BLaER1 treated with 17β-estradiol and CSF1 and Interleukin-3, amounts not matched to agents 10 nM and 100 nM (cell line): Measurements from ENCODE around the gene AFF3.
A peak's percentile ranks its signal among the peaks of the same experiment; 100 is the strongest.

Experiments
- H3K27ac ChIP-seq, 11 experiments: shearing (Covaris generic); formaldehyde crosslinking; 2 replicates each; pipeline ENCODE4 v1.8.1; 2022
- H3K27me3 ChIP-seq, 11 experiments: shearing (Covaris generic); formaldehyde crosslinking; 2 replicates each; pipeline ENCODE4 v1.8.1; 2022
- H3K36me3 ChIP-seq, 11 experiments: shearing (Covaris generic); formaldehyde crosslinking; 2 replicates each; pipeline ENCODE4 v1.8.1; 2022
- H3K4me1 ChIP-seq, 10 experiments: shearing (Covaris generic); formaldehyde crosslinking; 2 replicates each; pipeline ENCODE4 v1.8.1; 2022
- H3K4me2 ChIP-seq, 11 experiments: shearing (Covaris generic); formaldehyde crosslinking; 2 replicates each; pipeline ENCODE4 v1.8.1; 2022
- H3K4me3 ChIP-seq, 10 experiments: shearing (Covaris generic); formaldehyde crosslinking; 2 replicates each; pipeline ENCODE4 v1.8.1; 2022
- H3K9ac ChIP-seq, 11 experiments: shearing (Covaris generic); formaldehyde crosslinking; 2 replicates each; pipeline ENCODE4 v1.8.1; 2022
- H3K9me3 ChIP-seq, 11 experiments: shearing (Covaris generic); formaldehyde crosslinking; replicated peaks in 1 of 11; 2 replicates each; pipeline ENCODE4 v1.8.1; 2022
- H4K20me1 ChIP-seq, 11 experiments: shearing (Covaris generic); formaldehyde crosslinking; 2 replicates each; pipeline ENCODE4 v1.8.1; 2022
- Cebpa-rat ChIP-seq, 11 experiments: shearing (Covaris generic); IDR thresholded peaks; 2 replicates each; pipeline ENCODE4 v1.8.1; 2022

The AFF3 gene

GRCh38 chr2:99576775-99577174, 565.6 kb downstream of the AFF3 start:
- H3K9ac ChIP-seq, result no peak overlapping the region
- no peaks in the 10 kb centered on the region for H3K9me3 ChIP-seq
- TF ChIP-seq Cebpa-rat (IDR thresholded peaks at IDR 0.05), result no peak
- peaks cover 0 to 65% (median 17%) of the 10 kb centered on the region in 11 experiments; a peak in 14 of 22 replicates for H3K36me3 ChIP-seq
- H4K20me1 ChIP-seq, result no peaks in the 10 kb centered on the region; a peak in 1 of 22 replicates
- 0 out of 22 replicates have a peak overlapping the region, but pooled peaks of 1 of the 11 experiments have one; percentile 10 for H3K27ac ChIP-seq
- H3K4me1 ChIP-seq, result peaks cover 0 to 13% (median 8%) of the 10 kb centered on the region in 10 experiments; a peak in 11 of 20 replicates
- peak overlapping the region in 7 of 11 experiments; percentile 9 to 59 (median 40); a peak in 12 of 22 replicates for H3K4me2 ChIP-seq
- H3K4me3 ChIP-seq, result no peak overlapping the region
- no peaks in the 10 kb centered on the region for H3K27me3 ChIP-seq

GRCh38 chr2:99573634-99574251, 568.6 kb downstream of the AFF3 start:
- Histone ChIP-seq H3K9me3 (no peaks in the 10 kb centered on the region), H3K9ac (no peak overlapping the region), H3K27me3 (no peaks in the 10 kb centered on the region), H3K36me3 (peaks cover 0 to 67% (median 24%) of the 10 kb centered on the region in 11 experiments; a peak in 11 of 22 replicates), H3K4me3 (no peak overlapping the region), H4K20me1 (no peaks in the 10 kb centered on the region; a peak in 1 of 22 replicates), H3K4me2 (no peak overlapping the region), H3K27ac (no peak overlapping the region), H3K4me1 (peaks cover 0 to 13% (median 8%) of the 10 kb centered on the region in 10 experiments; a peak in 11 of 20 replicates)
- TF ChIP-seq Cebpa-rat (IDR thresholded peaks at IDR 0.05), result no peak

- no peak overlapping the region for H3K4me2 ChIP-seq
- H3K4me3 ChIP-seq, result no peak overlapping the region
- TF ChIP-seq Cebpa-rat (IDR thresholded peaks at IDR 0.05), result no peak
- no peaks in the 10 kb centered on the region for H4K20me1 ChIP-seq
- H3K27me3 ChIP-seq, result no peaks in the 10 kb centered on the region
- H3K9me3 ChIP-seq, result no peaks in the 10 kb centered on the region
- no peak overlapping the region for H3K9ac ChIP-seq
- H3K4me1 ChIP-seq, result peaks cover 0 to 13% (median 8%) of the 10 kb centered on the region in 10 experiments; a peak in 11 of 20 replicates
- no peak overlapping the region for H3K27ac ChIP-seq
- peaks cover 4 to 66% (median 23%) of the 10 kb centered on the region in 11 experiments; a peak in 17 of 22 replicates for H3K36me3 ChIP-seq
These were observed 569.8 kb downstream of the AFF3 start for GRCh38 chr2:99572373-99573164.

- Histone ChIP-seq H3K36me3 (peaks cover 7 to 65% (median 27%) of the 10 kb centered on the region in 11 experiments; a peak in 17 of 22 replicates), H3K4me3 (no peak overlapping the region), H3K9ac (no peak overlapping the region), H3K4me1 (peaks cover 0 to 8% (median 4%) of the 10 kb centered on the region in 10 experiments; a peak in 11 of 20 replicates), H3K4me2 (no peak overlapping the region), H3K27me3 (no peaks in the 10 kb centered on the region), H4K20me1 (no peaks in the 10 kb centered on the region), H3K27ac (no peak overlapping the region), H3K9me3 (no peaks in the 10 kb centered on the region)
- no peak for TF ChIP-seq Cebpa-rat (IDR thresholded peaks at IDR 0.05)
These were observed 570.4 kb downstream of the AFF3 start for GRCh38 chr2:99571954-99572353.

- no peak for TF ChIP-seq Cebpa-rat (IDR thresholded peaks at IDR 0.05)
- no peaks in the 10 kb centered on the region for H3K9me3 ChIP-seq
- no peak overlapping the region for H3K4me2 ChIP-seq
- H3K4me1 ChIP-seq, result peaks cover 0 to 4% (median under 1%) of the 10 kb centered on the region in 10 experiments; a peak in 5 of 20 replicates
- peaks cover 7 to 65% (median 27%) of the 10 kb centered on the region in 11 experiments; a peak in 17 of 22 replicates for H3K36me3 ChIP-seq
- H3K9ac ChIP-seq, result no peak overlapping the region
- no peak overlapping the region for H3K27ac ChIP-seq
- no peak overlapping the region for H3K4me3 ChIP-seq
- H4K20me1 ChIP-seq, result no peaks in the 10 kb centered on the region
- no peaks in the 10 kb centered on the region for H3K27me3 ChIP-seq
These were observed 570.9 kb downstream of the AFF3 start for GRCh38 chr2:99571533-99571932.

GRCh38 chr2:99571021-99571420, 571.4 kb downstream of the AFF3 start:
- Histone ChIP-seq H3K27me3 (no peaks in the 10 kb centered on the region), H3K9me3 (no peaks in the 10 kb centered on the region), H3K4me2 (no peak overlapping the region), H3K27ac (no peak overlapping the region), H3K4me3 (no peak overlapping the region), H4K20me1 (no peaks in the 10 kb centered on the region), H3K36me3 (peaks cover 7 to 65% (median 27%) of the 10 kb centered on the region in 11 experiments; a peak in 18 of 22 replicates), H3K4me1 (no peaks in the 10 kb centered on the region), H3K9ac (no peak overlapping the region)
- TF ChIP-seq Cebpa-rat (IDR thresholded peaks at IDR 0.05), result no peak

- TF ChIP-seq Cebpa-rat (IDR thresholded peaks at IDR 0.05), result no peak
- Histone ChIP-seq H3K9me3 (no peaks in the 10 kb centered on the region), H3K4me2 (no peak overlapping the region), H3K4me3 (no peak overlapping the region), H3K4me1 (no peaks in the 10 kb centered on the region), H3K27me3 (no peaks in the 10 kb centered on the region), H3K27ac (no peak overlapping the region), H3K36me3 (peaks cover 7 to 68% (median 38%) of the 10 kb centered on the region in 11 experiments; a peak in 18 of 22 replicates), H4K20me1 (no peaks in the 10 kb centered on the region), H3K9ac (no peak overlapping the region)
These were observed 573.0 kb downstream of the AFF3 start for GRCh38 chr2:99569386-99569785.

GRCh38 chr2:99565227-99565626, 577.2 kb downstream of the AFF3 start:
- TF ChIP-seq Cebpa-rat (IDR thresholded peaks at IDR 0.05), result no peak
- Histone ChIP-seq H3K36me3 (peaks cover 7 to 44% (median 21%) of the 10 kb centered on the region in 11 experiments; a peak in 17 of 22 replicates), H4K20me1 (no peaks in the 10 kb centered on the region), H3K9ac (no peak overlapping the region), H3K9me3 (no peaks in the 10 kb centered on the region), H3K27me3 (no peaks in the 10 kb centered on the region), H3K4me2 (no peak overlapping the region), H3K27ac (no peak overlapping the region), H3K4me1 (no peaks in the 10 kb centered on the region), H3K4me3 (no peak overlapping the region)

- no peak overlapping the region for H3K9ac ChIP-seq
- H3K27me3 ChIP-seq, result no peaks in the 10 kb centered on the region
- no peaks in the 10 kb centered on the region for H3K9me3 ChIP-seq
- no peak overlapping the region for H3K4me2 ChIP-seq
- no peak overlapping the region for H3K27ac ChIP-seq
- peaks cover 2 to 29% (median 16%) of the 10 kb centered on the region in 11 experiments; a peak in 14 of 22 replicates for H3K36me3 ChIP-seq
- no peak overlapping the region for H3K4me3 ChIP-seq
- no peaks in the 10 kb centered on the region for H4K20me1 ChIP-seq
- no peaks in the 10 kb centered on the region for H3K4me1 ChIP-seq
- no peak for TF ChIP-seq Cebpa-rat (IDR thresholded peaks at IDR 0.05)
These were observed 579.9 kb downstream of the AFF3 start for GRCh38 chr2:99562516-99562915.
